ENCODE data around the gene ADAMTS8.

ADAMTS8 gene

GRCh38 chr11:130408901-130409300 is 19.5 kb downstream of the ADAMTS8 start:
- no peak for ATAC-seq
- TF ChIP-seq, protein P1, sequence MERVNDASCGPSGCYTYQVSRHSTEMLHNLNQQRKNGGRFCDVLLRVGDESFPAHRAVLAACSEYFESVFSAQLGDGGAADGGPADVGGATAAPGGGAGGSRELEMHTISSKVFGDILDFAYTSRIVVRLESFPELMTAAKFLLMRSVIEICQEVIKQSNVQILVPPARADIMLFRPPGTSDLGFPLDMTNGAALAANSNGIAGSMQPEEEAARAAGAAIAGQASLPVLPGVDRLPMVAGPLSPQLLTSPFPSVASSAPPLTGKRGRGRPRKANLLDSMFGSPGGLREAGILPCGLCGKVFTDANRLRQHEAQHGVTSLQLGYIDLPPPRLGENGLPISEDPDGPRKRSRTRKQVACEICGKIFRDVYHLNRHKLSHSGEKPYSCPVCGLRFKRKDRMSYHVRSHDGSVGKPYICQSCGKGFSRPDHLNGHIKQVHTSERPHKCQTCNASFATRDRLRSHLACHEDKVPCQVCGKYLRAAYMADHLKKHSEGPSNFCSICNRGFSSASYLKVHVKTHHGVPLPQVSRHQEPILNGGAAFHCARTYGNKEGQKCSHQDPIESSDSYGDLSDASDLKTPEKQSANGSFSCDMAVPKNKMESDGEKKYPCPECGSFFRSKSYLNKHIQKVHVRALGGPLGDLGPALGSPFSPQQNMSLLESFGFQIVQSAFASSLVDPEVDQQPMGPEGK (CRISPR knock-in tag; IDR thresholded peaks at IDR 0.05; ENCODE audit: borderline replicate concordance), result no peak
- TF ChIP-seq TCF4 (CRISPR knock-in tag; IDR thresholded peaks at IDR 0.05; ENCODE audit: borderline replicate concordance) (no peak), ZNF565 (CRISPR knock-in tag; conservative IDR thresholded peaks at IDR 0.05; ENCODE audit: low read depth) (no peak), ESRRG (CRISPR knock-in tag; IDR thresholded peaks at IDR 0.05) (no peak), ZFP3 (CRISPR knock-in tag; IDR thresholded peaks at IDR 0.05) (no peak), SNAI2 (CRISPR knock-in tag; IDR thresholded peaks at IDR 0.05) (no peak), POU6F1 (CRISPR knock-in tag; IDR thresholded peaks at IDR 0.05; ENCODE audit: borderline replicate concordance, low read depth) (no peak), RARB (CRISPR knock-in tag; IDR thresholded peaks at IDR 0.05) (no peak), ZNF70 (CRISPR knock-in tag; IDR thresholded peaks at IDR 0.05) (no peak), TOX (CRISPR knock-in tag; IDR thresholded peaks at IDR 0.05; ENCODE audit: borderline replicate concordance) (no peak), CSDC2 (CRISPR knock-in tag; IDR thresholded peaks at IDR 0.05) (no peak), ARNTL (CRISPR knock-in tag; IDR thresholded peaks at IDR 0.05; ENCODE audit: borderline replicate concordance, low read depth) (no peak), ISL1 (CRISPR knock-in tag; IDR thresholded peaks at IDR 0.05) (no peak), OSR1 (CRISPR knock-in tag; IDR thresholded peaks at IDR 0.05) (no peak)
- TF ChIP-seq, protein P2, sequence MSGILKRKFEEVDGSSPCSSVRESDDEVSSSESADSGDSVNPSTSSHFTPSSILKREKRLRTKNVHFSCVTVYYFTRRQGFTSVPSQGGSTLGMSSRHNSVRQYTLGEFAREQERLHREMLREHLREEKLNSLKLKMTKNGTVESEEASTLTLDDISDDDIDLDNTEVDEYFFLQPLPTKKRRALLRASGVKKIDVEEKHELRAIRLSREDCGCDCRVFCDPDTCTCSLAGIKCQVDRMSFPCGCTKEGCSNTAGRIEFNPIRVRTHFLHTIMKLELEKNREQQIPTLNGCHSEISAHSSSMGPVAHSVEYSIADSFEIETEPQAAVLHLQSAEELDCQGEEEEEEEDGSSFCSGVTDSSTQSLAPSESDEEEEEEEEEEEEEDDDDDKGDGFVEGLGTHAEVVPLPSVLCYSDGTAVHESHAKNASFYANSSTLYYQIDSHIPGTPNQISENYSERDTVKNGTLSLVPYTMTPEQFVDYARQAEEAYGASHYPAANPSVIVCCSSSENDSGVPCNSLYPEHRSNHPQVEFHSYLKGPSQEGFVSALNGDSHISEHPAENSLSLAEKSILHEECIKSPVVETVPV (CRISPR knock-in tag; IDR thresholded peaks at IDR 0.05), result no peak

GRCh38 chr11:130408401-130408890 is 20.0 kb downstream of the ADAMTS8 start:
- TF ChIP-seq ISL1 (CRISPR knock-in tag; IDR thresholded peaks at IDR 0.05) (no peak), ZNF8 (CRISPR knock-in tag; IDR thresholded peaks at IDR 0.05) (no peak), TOX (CRISPR knock-in tag; IDR thresholded peaks at IDR 0.05; ENCODE audit: borderline replicate concordance) (no peak), ZC3H10 (CRISPR knock-in tag; IDR thresholded peaks at IDR 0.05) (no peak), RARB (CRISPR knock-in tag; IDR thresholded peaks at IDR 0.05) (no peak)
- TF ChIP-seq, protein P1 (CRISPR knock-in tag; IDR thresholded peaks at IDR 0.05; ENCODE audit: borderline replicate concordance), result no peak
- TF ChIP-seq, protein P3, sequence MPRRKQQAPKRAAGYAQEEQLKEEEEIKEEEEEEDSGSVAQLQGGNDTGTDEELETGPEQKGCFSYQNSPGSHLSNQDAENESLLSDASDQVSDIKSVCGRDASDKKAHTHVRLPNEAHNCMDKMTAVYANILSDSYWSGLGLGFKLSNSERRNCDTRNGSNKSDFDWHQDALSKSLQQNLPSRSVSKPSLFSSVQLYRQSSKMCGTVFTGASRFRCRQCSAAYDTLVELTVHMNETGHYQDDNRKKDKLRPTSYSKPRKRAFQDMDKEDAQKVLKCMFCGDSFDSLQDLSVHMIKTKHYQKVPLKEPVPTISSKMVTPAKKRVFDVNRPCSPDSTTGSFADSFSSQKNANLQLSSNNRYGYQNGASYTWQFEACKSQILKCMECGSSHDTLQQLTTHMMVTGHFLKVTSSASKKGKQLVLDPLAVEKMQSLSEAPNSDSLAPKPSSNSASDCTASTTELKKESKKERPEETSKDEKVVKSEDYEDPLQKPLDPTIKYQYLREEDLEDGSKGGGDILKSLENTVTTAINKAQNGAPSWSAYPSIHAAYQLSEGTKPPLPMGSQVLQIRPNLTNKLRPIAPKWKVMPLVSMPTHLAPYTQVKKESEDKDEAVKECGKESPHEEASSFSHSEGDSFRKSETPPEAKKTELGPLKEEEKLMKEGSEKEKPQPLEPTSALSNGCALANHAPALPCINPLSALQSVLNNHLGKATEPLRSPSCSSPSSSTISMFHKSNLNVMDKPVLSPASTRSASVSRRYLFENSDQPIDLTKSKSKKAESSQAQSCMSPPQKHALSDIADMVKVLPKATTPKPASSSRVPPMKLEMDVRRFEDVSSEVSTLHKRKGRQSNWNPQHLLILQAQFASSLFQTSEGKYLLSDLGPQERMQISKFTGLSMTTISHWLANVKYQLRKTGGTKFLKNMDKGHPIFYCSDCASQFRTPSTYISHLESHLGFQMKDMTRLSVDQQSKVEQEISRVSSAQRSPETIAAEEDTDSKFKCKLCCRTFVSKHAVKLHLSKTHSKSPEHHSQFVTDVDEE (CRISPR knock-in tag; IDR thresholded peaks at IDR 0.05), result no peak
- no peak for ATAC-seq

DNA sequence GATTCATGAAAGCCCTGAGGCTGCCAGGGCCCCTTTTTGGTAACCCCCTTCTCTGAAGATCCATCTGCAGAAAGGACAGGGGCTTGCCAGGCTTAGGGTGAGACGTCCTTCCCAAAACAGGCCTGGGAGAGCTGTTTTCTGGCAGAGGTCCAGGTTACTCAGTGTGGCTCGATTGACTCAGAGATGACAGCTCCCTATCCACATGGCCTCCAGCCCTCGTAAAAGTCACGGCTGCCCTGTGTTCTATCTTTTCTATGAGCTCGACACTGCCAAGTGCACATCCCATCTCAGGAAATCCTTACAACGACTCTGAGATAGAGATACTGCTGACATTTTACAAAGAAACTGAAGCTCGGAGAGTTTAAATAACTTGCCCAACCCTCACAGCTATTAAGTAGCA is 20.4 kb downstream of the ADAMTS8 start:
- ATAC-seq, result peak; percentile 32
- TF ChIP-seq, protein P3 (CRISPR knock-in tag; IDR thresholded peaks at IDR 0.05), result no peak
- TF ChIP-seq, protein P1 (CRISPR knock-in tag; IDR thresholded peaks at IDR 0.05; ENCODE audit: borderline replicate concordance), result no peak
- TF ChIP-seq TOX (CRISPR knock-in tag; IDR thresholded peaks at IDR 0.05; ENCODE audit: borderline replicate concordance) (no peak), OSR1 (CRISPR knock-in tag; IDR thresholded peaks at IDR 0.05) (no peak), ESRRG (CRISPR knock-in tag; IDR thresholded peaks at IDR 0.05) (no peak), ZNF8 (CRISPR knock-in tag; IDR thresholded peaks at IDR 0.05) (no peak), PPARA (CRISPR knock-in tag; IDR thresholded peaks at IDR 0.05; ENCODE audit: borderline replicate concordance) (no peak), ISL1 (CRISPR knock-in tag; IDR thresholded peaks at IDR 0.05) (no peak), ZFP30 (CRISPR knock-in tag; IDR thresholded peaks at IDR 0.05) (no peak)
- TF ChIP-seq, protein P2 (CRISPR knock-in tag; IDR thresholded peaks at IDR 0.05), result no peak
